ENCODE data around the gene TP63.

GRCh38 chr3:189587664-189588040 lies 43.5 kb upstream of the TP63 start:
- TF ChIP-seq CTCF (IDR thresholded peaks at IDR 0.05; ENCODE audit: low read depth, low read length) (no peak), MYC (IDR thresholded peaks at IDR 0.05; ENCODE audit: low read depth, low read length) (no peak), POLR2A (IDR thresholded peaks at IDR 0.05; ENCODE audit: extremely low read depth, insufficient read length) (no peak)
- TF ChIP-seq, protein P1, sequence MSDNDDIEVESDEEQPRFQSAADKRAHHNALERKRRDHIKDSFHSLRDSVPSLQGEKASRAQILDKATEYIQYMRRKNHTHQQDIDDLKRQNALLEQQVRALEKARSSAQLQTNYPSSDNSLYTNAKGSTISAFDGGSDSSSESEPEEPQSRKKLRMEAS (IDR thresholded peaks at IDR 0.05; ENCODE audit: low read depth, low read length): no peak
